CD4-positive, alpha-beta T cell (primary cell): Measurements from ENCODE around the gene RRP1. TPM values are rescaled to one million over a fixed set of nuclear protein-coding genes. Genes with fewer than 3 reads are reported as not detected.

Experiments
- ATAC-seq: fragments of 200-7000 bp; cut with Tn5 transposase; one replicate; pipeline ENCODE4 v1.10.0; 2022; ENCODE audit warnings: mild to moderate bottlenecking; ENCODE audit not compliant: poor library complexity
- CTCF ChIA-PET: fragments of 350-600 bp; sonication (Branson Sonifier 250); formaldehyde crosslinking; loops from one replicate; lab custom pipeline; 2021; ENCODE audit warnings: antibody characterized with exemption, inconsistent platforms; lab: Charles Lee
- POLR2A ChIA-PET: fragments of 350-600 bp; sonication (Branson Sonifier 250); formaldehyde crosslinking; loops from one replicate; lab custom pipeline; 2021; ENCODE audit warnings: antibody characterized with exemption, inconsistent platforms; lab: Charles Lee
- DNase-seq, 14 experiments: peaks; one replicate each; pipeline ENCODE4 v3.0.0-alpha.2; 2013 to 2020; ENCODE audit warnings: mixed read lengths in 2 of 14
- H3K27ac ChIP-seq, 2 donors: one replicate each; pipeline versions ENCODE4 v1.5.1 to v1.7.0; 2013; ENCODE audit warnings: low read length in 2 of 2, low read depth in 1 of 2, mild to moderate bottlenecking in 1 of 2
- H3K27me3 ChIP-seq, 2 experiments: 1 replicate in 1 of 2; 2 replicates in 1 of 2; pipeline versions ENCODE4 v1.6.1 to v1.7.0; 2013; ENCODE audit warnings: low read length in 2 of 2, control low read depth in 1 of 2, mild to moderate bottlenecking in 1 of 2, moderate library complexity in 1 of 2; ENCODE audit not compliant: insufficient read depth in 2 of 2, control insufficient read depth in 1 of 2
- H3K36me3 ChIP-seq: one replicate; pipeline ENCODE4 v1.6.1; 2013; ENCODE audit warnings: low read length, control low read depth; ENCODE audit not compliant: insufficient read depth
- H3K4me1 ChIP-seq: one replicate; pipeline ENCODE4 v1.6.1; 2013; ENCODE audit warnings: low read length, control low read depth; ENCODE audit not compliant: insufficient read depth
- H3K4me3 ChIP-seq: one replicate; pipeline ENCODE4 v1.5.1; 2013; ENCODE audit warnings: mild to moderate bottlenecking, low read length, moderate library complexity
- H3K9me3 ChIP-seq, 2 experiments: 1 replicate in 1 of 2; 2 replicates in 1 of 2; pipeline versions ENCODE4 v1.6.1 to v1.7.0; 2013; ENCODE audit warnings: low read length in 2 of 2, mild to moderate bottlenecking in 2 of 2, control low read depth in 1 of 2, moderate library complexity in 1 of 2; ENCODE audit not compliant: control insufficient read depth in 1 of 2, insufficient read depth in 1 of 2
- H3K27ac Mint-ChIP-seq: one replicate; pipeline ENCODE4 v1.8.0; 2020; ENCODE audit warnings: mixed read lengths
- H3K27me3 Mint-ChIP-seq: one replicate; pipeline ENCODE4 v1.8.0; 2021; ENCODE audit warnings: mixed read lengths
- H3K36me3 Mint-ChIP-seq: one replicate; pipeline ENCODE4 v1.8.0; 2021; ENCODE audit warnings: low read depth, mixed read lengths
- H3K4me1 Mint-ChIP-seq: one replicate; pipeline ENCODE4 v1.8.0; 2021; ENCODE audit warnings: low read depth, mixed read lengths
- H3K4me3 Mint-ChIP-seq: one replicate; pipeline ENCODE4 v1.8.0; 2020; ENCODE audit warnings: mild to moderate bottlenecking, mixed read lengths
- H3K9me3 Mint-ChIP-seq: one replicate; pipeline ENCODE4 v1.8.0; 2020; ENCODE audit warnings: mixed read lengths
- CTCF ChIP-seq: fragments of 200-600 bp; IDR thresholded peaks from one replicate; pipeline ENCODE4 v1.8.0; 2022; ENCODE audit warnings: antibody characterized with exemption, mild to moderate bottlenecking
- intact Hi-C, 2 experiments: fragments of 100-400 bp; cut with DNase I in 1 of 2; cut with micrococcal nuclease in 1 of 2; formaldehyde crosslinking; loops; one replicate each; pipeline versions ENCODE4 v1.15.1 to v1.9.0; 2023 to 2025; cut with DNase I, micrococcal nuclease
- total RNA-seq, 174 experiments: library from RNA in 2 of 174; stranded (reverse) in 2 of 174; gene quantifications; one replicate each; pipeline ENCODE4 v1.2.3 and lab custom pipeline; 2021 to 2026

Gene RRP1
- total RNA-seq, 2 experiments from 2014 or later: 27.7 to 29.0 TPM

GRCh38 chr21:43775795-43776430, 13.5 kb upstream of the RRP1 start, which contains the start of gene CSTB:
Gene CSTB (minus strand): TSS chr21:43776308. CDS start chr21:43776269, 39 bp downstream.
- ChIA-PET POLR2A (no interaction called here), CTCF (no interaction called here)
- ATAC-seq (peak; percentile 80), DNase-seq (peak; percentile 76 to 89 (median 82))
- TF ChIP-seq CTCF: no peak
- Histone ChIP-seq H3K4me3 (peak within 1 kb of the TSS; percentile 86), H3K4me1 (peaks cover 39% of the 10 kb centered on the region), H3K27ac (peak within 1 kb of the TSS in 1 of 2 donors; percentile 35), H3K27me3 (no peaks in the 10 kb centered on the region), H3K9me3 (no peaks in the 10 kb centered on the region), H3K36me3 (peaks cover 23% of the 10 kb centered on the region)
- intact Hi-C loops: loop anchor here in 1 of 2 experiments (1.0 to 5.0 kb wide), 2 partner anchors 13 to 54 kb away; partner anchors contain the start of gene RRP1
- Mint-ChIP-seq H3K4me1 (peaks cover 37% of the 10 kb centered on the region), H3K27me3 (no peaks in the 10 kb centered on the region), H3K36me3 (peaks cover 27% of the 10 kb centered on the region), H3K4me3 (peak within 1 kb of the TSS; percentile 88), H3K27ac (peak within 1 kb of the TSS; percentile 88), H3K9me3 (no peaks in the 10 kb centered on the region)

- no peak for TF ChIP-seq CTCF
- Mint-ChIP-seq H3K4me1 (peaks cover 37% of the 10 kb centered on the region), H3K9me3 (no peaks in the 10 kb centered on the region), H3K4me3 (peak overlapping the region; percentile 85), H3K27ac (peak overlapping the region; percentile 73), H3K36me3 (peaks cover 18% of the 10 kb centered on the region), H3K27me3 (no peaks in the 10 kb centered on the region)
- no peak for ATAC-seq
- no peak for DNase-seq
- H3K27ac ChIP-seq: no peak overlapping the region
- no peaks in the 10 kb centered on the region for H3K27me3 ChIP-seq
- H3K4me1 ChIP-seq: peaks cover 39% of the 10 kb centered on the region
- ChIA-PET CTCF (interaction anchor here (1.3 kb wide), 1 partner anchor 11 kb away, joined by 3 read pairs; the partner anchor contains the start of gene RRP1), POLR2A (interaction anchor here (0.7 kb wide), 1 partner anchor 12 kb away, joined by 3 read pairs; the partner anchor contains the start of gene RRP1)
- H3K36me3 ChIP-seq: peaks cover 17% of the 10 kb centered on the region
- intact Hi-C loops: loop anchor here in 1 of 2 experiments (5.0 kb wide), 1 partner anchor 56 kb away; no protein-coding TSS in a partner anchor
- no peak overlapping the region for H3K4me3 ChIP-seq
- no peaks in the 10 kb centered on the region for H3K9me3 ChIP-seq
Measured at GRCh38 chr21:43777953-43778352, 11.4 kb upstream of the RRP1 start.

GRCh38 chr21:43778469-43779335, 10.7 kb upstream of the RRP1 start:
- peaks cover 31% of the 10 kb centered on the region for H3K4me1 Mint-ChIP-seq

More at GRCh38 chr21:43778469-43779335, 10.7 kb upstream of the RRP1 start:
- no peaks in the 10 kb centered on the region for H3K27me3 Mint-ChIP-seq
- DNase-seq (peak in 5 of 14 experiments; percentile 3 to 57 (median 44)), ATAC-seq (no peak)
- intact Hi-C loops: loop anchor here in 1 of 2 experiments (5.0 kb wide), 1 partner anchor 56 kb away; no protein-coding TSS in a partner anchor
- no peaks in the 10 kb centered on the region for H3K9me3 Mint-ChIP-seq
- peak overlapping the region; percentile 82 for H3K4me3 Mint-ChIP-seq
- peaks cover 11% of the 10 kb centered on the region for H3K36me3 Mint-ChIP-seq
- Histone ChIP-seq H3K4me1 (peaks cover 38% of the 10 kb centered on the region), H3K36me3 (peaks cover 10% of the 10 kb centered on the region), H3K27ac (no peak overlapping the region), H3K4me3 (no peak overlapping the region), H3K9me3 (no peaks in the 10 kb centered on the region), H3K27me3 (no peaks in the 10 kb centered on the region)
- CTCF ChIA-PET: interaction anchor here (1.3 kb wide), 1 partner anchor 10 kb away, joined by 3 read pairs; the partner anchor contains the start of gene RRP1
- no peak for TF ChIP-seq CTCF
- POLR2A ChIA-PET: interaction anchor here (0.7 kb wide), 1 partner anchor 11 kb away, joined by 3 read pairs; the partner anchor contains the start of gene RRP1
- peak overlapping the region; percentile 73 for H3K27ac Mint-ChIP-seq
